ENCODE results near the gene KLRC3.
"Not testable (repeated sequence)": the region's sequence is repeated elsewhere in the genome, so short reads cannot be mapped to it uniquely, and the experiment has no call there.

The KLRC3 gene

GRCh38 chr12:10398168-10398567 lies 22.2 kb downstream of the KLRC3 start:
- Histone ChIP-seq H3K36me3 (ENCODE audit: insufficient read depth, low read length) (peaks cover 46% of the 10 kb centered on the region), H3K27ac (ENCODE audit: low read depth, low read length, poor library complexity, severe bottlenecking) (peak overlapping the region; percentile 97), H2AFZ (ENCODE audit: low read length) (no peak overlapping the region), H3K27me3 (ENCODE audit: insufficient read depth, low read length) (no peaks in the 10 kb centered on the region), H3K4me2 (ENCODE audit: low read length) (peak overlapping the region; percentile 81), H4K20me1 (ENCODE audit: insufficient read depth, low read length) (no peaks in the 10 kb centered on the region), H3K79me2 (ENCODE audit: insufficient read depth, low read length) (peaks cover 31% of the 10 kb centered on the region), H3K4me1 (ENCODE audit: insufficient read depth, low read length, severe bottlenecking) (peaks cover 95% of the 10 kb centered on the region), H3K9me3 (ENCODE audit: low read length) (no peaks in the 10 kb centered on the region), H3K4me3 (ENCODE audit: low read depth, low read length, poor library complexity, severe bottlenecking) (peak overlapping the region; percentile 57), H3K9ac (ENCODE audit: low read length) (peak overlapping the region; percentile 75), H3F3A (ENCODE audit: insufficient read depth, low read length) (peaks cover 19% of the 10 kb centered on the region), H3K9me2 (ENCODE audit: low read depth, low read length) (no peaks in the 10 kb centered on the region)
- no peak for TF ChIP-seq EZH2 (IDR thresholded peaks at IDR 0.05; ENCODE audit: borderline replicate concordance, low read length)
- no peak for TF ChIP-seq CTCF (IDR thresholded peaks at IDR 0.05; ENCODE audit: low read length)

GRCh38 chr12:10397296-10397695 lies 23.1 kb downstream of the KLRC3 start:
- peaks cover 23% of the 10 kb centered on the region; the same call in 1 of the 2 replicates for H3K79me2 ChIP-seq (ENCODE audit: insufficient read depth, low read length)
- no peaks in the 10 kb centered on the region for H3K9me2 ChIP-seq (ENCODE audit: low read depth, low read length)
- peak overlapping the region; percentile 97 for H3K27ac ChIP-seq (ENCODE audit: low read depth, low read length, poor library complexity, severe bottlenecking)
- peak overlapping the region; percentile 57 for H3K4me3 ChIP-seq (ENCODE audit: low read depth, low read length, poor library complexity, severe bottlenecking)
- H3K9ac ChIP-seq (ENCODE audit: low read length), result peak overlapping the region; percentile 75
- peaks cover 43% of the 10 kb centered on the region for H3K36me3 ChIP-seq (ENCODE audit: insufficient read depth, low read length)
- peaks cover 99% of the 10 kb centered on the region for H3K4me1 ChIP-seq (ENCODE audit: insufficient read depth, low read length, severe bottlenecking)
- peak overlapping the region; percentile 81 for H3K4me2 ChIP-seq (ENCODE audit: low read length)
- H4K20me1 ChIP-seq (ENCODE audit: insufficient read depth, low read length), result no peaks in the 10 kb centered on the region
- TF ChIP-seq EZH2 (IDR thresholded peaks at IDR 0.05; ENCODE audit: borderline replicate concordance, low read length) (no peak), CTCF (IDR thresholded peaks at IDR 0.05; ENCODE audit: low read length) (no peak)
- peaks cover 19% of the 10 kb centered on the region for H3F3A ChIP-seq (ENCODE audit: insufficient read depth, low read length)
- H2AFZ ChIP-seq (ENCODE audit: low read length), result no peak overlapping the region
- H3K9me3 ChIP-seq (ENCODE audit: low read length), result no peaks in the 10 kb centered on the region
- no peaks in the 10 kb centered on the region for H3K27me3 ChIP-seq (ENCODE audit: insufficient read depth, low read length)

GRCh38 chr12:10396176-10396575 lies 24.2 kb downstream of the KLRC3 start:
- H3K9me3 ChIP-seq (ENCODE audit: low read length); H4K20me1 ChIP-seq (ENCODE audit: insufficient read depth, low read length); H3K9me2 ChIP-seq (ENCODE audit: low read depth, low read length); H2AFZ ChIP-seq (ENCODE audit: low read length); H3K27me3 ChIP-seq (ENCODE audit: insufficient read depth, low read length): not testable (repeated sequence)
- H3K79me2 ChIP-seq (ENCODE audit: insufficient read depth, low read length), result peaks cover 15% of the 10 kb centered on the region; the same call in 1 of the 2 replicates
- H3F3A ChIP-seq (ENCODE audit: insufficient read depth, low read length), result peaks cover 20% of the 10 kb centered on the region
- H3K27ac ChIP-seq (ENCODE audit: low read depth, low read length, poor library complexity, severe bottlenecking), result peak overlapping the region; percentile 97
- peaks cover 31% of the 10 kb centered on the region for H3K36me3 ChIP-seq (ENCODE audit: insufficient read depth, low read length)
- H3K9ac ChIP-seq (ENCODE audit: low read length), result peak overlapping the region; percentile 75
- peak overlapping the region; percentile 81 for H3K4me2 ChIP-seq (ENCODE audit: low read length)
- H3K4me3 ChIP-seq (ENCODE audit: low read depth, low read length, poor library complexity, severe bottlenecking), result peak overlapping the region; percentile 57
- peaks cover 99% of the 10 kb centered on the region for H3K4me1 ChIP-seq (ENCODE audit: insufficient read depth, low read length, severe bottlenecking)

GRCh38 chr12:10395390-10395998 lies 24.9 kb downstream of the KLRC3 start:
- Histone ChIP-seq H3K9ac (ENCODE audit: low read length) (peak overlapping the region; percentile 75), H3K4me1 (ENCODE audit: insufficient read depth, low read length, severe bottlenecking) (peaks cover 100% of the 10 kb centered on the region), H3K4me3 (ENCODE audit: low read depth, low read length, poor library complexity, severe bottlenecking) (peak overlapping the region; percentile 57), H3K9me2 (ENCODE audit: low read depth, low read length) (no peaks in the 10 kb centered on the region), H4K20me1 (ENCODE audit: insufficient read depth, low read length) (no peaks in the 10 kb centered on the region), H3K27me3 (ENCODE audit: insufficient read depth, low read length) (no peaks in the 10 kb centered on the region), H3K9me3 (ENCODE audit: low read length) (no peaks in the 10 kb centered on the region), H3K27ac (ENCODE audit: low read depth, low read length, poor library complexity, severe bottlenecking) (peak overlapping the region; percentile 97), H2AFZ (ENCODE audit: low read length) (no peak overlapping the region), H3K79me2 (ENCODE audit: insufficient read depth, low read length) (peaks cover 9% of the 10 kb centered on the region; the same call in 1 of the 2 replicates), H3K36me3 (ENCODE audit: insufficient read depth, low read length) (peaks cover 25% of the 10 kb centered on the region), H3K4me2 (ENCODE audit: low read length) (peak overlapping the region; percentile 81), H3F3A (ENCODE audit: insufficient read depth, low read length) (peaks cover 20% of the 10 kb centered on the region)
- no peak for TF ChIP-seq CTCF (IDR thresholded peaks at IDR 0.05; ENCODE audit: low read length)
- no peak for TF ChIP-seq EZH2 (IDR thresholded peaks at IDR 0.05; ENCODE audit: borderline replicate concordance, low read length)

- H3F3A ChIP-seq (ENCODE audit: insufficient read depth, low read length), result peaks cover 20% of the 10 kb centered on the region
- not testable (repeated sequence) for H3K9me3 ChIP-seq (ENCODE audit: low read length); H3K9me2 ChIP-seq (ENCODE audit: low read depth, low read length); H2AFZ ChIP-seq (ENCODE audit: low read length); H4K20me1 ChIP-seq (ENCODE audit: insufficient read depth, low read length); H3K27me3 ChIP-seq (ENCODE audit: insufficient read depth, low read length)
- peak overlapping the region; percentile 12 for H3K4me3 ChIP-seq (ENCODE audit: low read depth, low read length, poor library complexity, severe bottlenecking)
- H3K36me3 ChIP-seq (ENCODE audit: insufficient read depth, low read length), result peaks cover 16% of the 10 kb centered on the region
- H3K79me2 ChIP-seq (ENCODE audit: insufficient read depth, low read length), result peaks cover 16% of the 10 kb centered on the region
- peak overlapping the region; percentile 97 for H3K27ac ChIP-seq (ENCODE audit: low read depth, low read length, poor library complexity, severe bottlenecking)
- peak overlapping the region; percentile 81 for H3K4me2 ChIP-seq (ENCODE audit: low read length)
- H3K4me1 ChIP-seq (ENCODE audit: insufficient read depth, low read length, severe bottlenecking), result peaks cover 100% of the 10 kb centered on the region
- H3K9ac ChIP-seq (ENCODE audit: low read length), result peak overlapping the region; percentile 75
Measured at GRCh38 chr12:10394531-10395152, 25.8 kb downstream of the KLRC3 start.

Data from OCI-LY1 (cell line).